WTC11 (cell line): ENCODE results near the gene TMEM164. TPM values are rescaled to one million over a fixed set of nuclear protein-coding genes. Genes with fewer than 3 reads are reported as not detected.

ENCODE experiments used
- ATAC-seq: fragments of 200-7000 bp; cut with Tn5 transposase; 2 replicates; pipeline ENCODE4 v1.10.0; 2021; ENCODE audit warnings: mild to moderate bottlenecking, moderate library complexity
- CTCF ChIA-PET: fragments of 300-600 bp; sonication (Branson Sonifier 250); formaldehyde crosslinking; loops from one replicate; lab custom pipeline; 2021; ENCODE audit warnings: antibody characterized with exemption; lab: Charles Lee
- POLR2A ChIA-PET: fragments of 350-600 bp; sonication (Branson Sonifier 250); formaldehyde crosslinking; loops from one replicate; lab custom pipeline; 2021; ENCODE audit warnings: antibody characterized with exemption; lab: Charles Lee
- DNase-seq: peaks from one replicate; pipeline ENCODE4 v3.0.0; 2021; ENCODE audit warnings: low spot score
- H3K27ac Mint-ChIP-seq: 2 replicates; pipeline ENCODE4 v1.8.0; 2021; ENCODE audit warnings: mixed read lengths
- H3K27me3 Mint-ChIP-seq: 2 replicates; pipeline ENCODE4 v1.8.0; 2021; ENCODE audit warnings: low read depth, mild to moderate bottlenecking, moderate library complexity, mixed read lengths
- H3K36me3 Mint-ChIP-seq: 2 replicates; pipeline ENCODE4 v1.8.0; 2021; ENCODE audit warnings: mixed read lengths
- H3K4me1 Mint-ChIP-seq: 2 replicates; pipeline ENCODE4 v1.8.0; 2022; ENCODE audit warnings: mixed read lengths
- H3K4me3 Mint-ChIP-seq: 2 replicates; pipeline ENCODE4 v1.8.0; 2021; ENCODE audit warnings: mild to moderate bottlenecking, moderate library complexity, mixed read lengths
- H3K9me3 Mint-ChIP-seq: 2 replicates; pipeline ENCODE4 v1.8.0; 2021; ENCODE audit warnings: mixed read lengths
- ATF1 ChIP-seq: sonication (generic); formaldehyde crosslinking; IDR thresholded peaks from 2 replicates; pipeline ENCODE4 v1.8.1; 2023; ENCODE audit warnings: mild to moderate bottlenecking, moderate library complexity, missing genetic modification reagents
- HMGA2 ChIP-seq: fragments of 250-450 bp; sonication (Bioruptor Pico); IDR thresholded peaks from 2 replicates; pipeline ENCODE4 v1.4.0; 2021; ENCODE audit warnings: mild to moderate bottlenecking, moderate library complexity
- IRF2 ChIP-seq: sonication (generic); formaldehyde crosslinking; IDR thresholded peaks from 2 replicates; pipeline ENCODE4 v1.8.0; 2022; ENCODE audit warnings: low read depth, missing genetic modification reagents, borderline replicate concordance
- MXD4 ChIP-seq: fragments of 250-450 bp; sonication (Bioruptor Pico); IDR thresholded peaks from 2 replicates; pipeline ENCODE4 v1.8.0; 2021; ENCODE audit warnings: mild to moderate bottlenecking, moderate library complexity, borderline replicate concordance
- NFE2L1 ChIP-seq: sonication (generic); formaldehyde crosslinking; IDR thresholded peaks from 2 replicates; pipeline ENCODE4 v1.8.1; 2023; ENCODE audit warnings: missing genetic modification reagents
- NR1H2 ChIP-seq: sonication (generic); formaldehyde crosslinking; IDR thresholded peaks from 2 replicates; pipeline ENCODE4 v1.9.0; 2021; ENCODE audit warnings: mild to moderate bottlenecking, moderate library complexity, missing genetic modification reagents
- NR2C2 ChIP-seq: sonication (generic); formaldehyde crosslinking; IDR thresholded peaks from 2 replicates; pipeline ENCODE4 v1.8.0; 2022; ENCODE audit warnings: mild to moderate bottlenecking, missing genetic modification reagents
- SMAD3 ChIP-seq: sonication (generic); formaldehyde crosslinking; IDR thresholded peaks from 2 replicates; pipeline ENCODE4 v1.8.0; 2022; ENCODE audit warnings: missing genetic modification reagents, mild to moderate bottlenecking, borderline replicate concordance
- SOX15 ChIP-seq: fragments of 250-450 bp; sonication (Bioruptor Pico); IDR thresholded peaks from 2 replicates; pipeline ENCODE4 v1.9.0; 2021; ENCODE audit warnings: mild to moderate bottlenecking
- TP53 ChIP-seq: sonication (generic); formaldehyde crosslinking; IDR thresholded peaks from 2 replicates; pipeline ENCODE4 v1.8.1; 2023; ENCODE audit warnings: mild to moderate bottlenecking, missing genetic modification reagents
- total RNA-seq: library from RNA; stranded (reverse); gene quantifications from 3 replicates; pipeline ENCODE4 v1.2.3, GENCODE V29; 2021
- TF ChIP-seq, protein P1 (sequence below): sonication (generic); formaldehyde crosslinking; IDR thresholded peaks from 2 replicates; pipeline ENCODE4 v1.8.0; 2023; ENCODE audit warnings: missing genetic modification reagents, mild to moderate bottlenecking, borderline replicate concordance
- TF ChIP-seq, protein P2 (sequence below): sonication (generic); formaldehyde crosslinking; IDR thresholded peaks from 2 replicates; pipeline ENCODE4 v1.8.1; 2022; ENCODE audit warnings: low read depth, mild to moderate bottlenecking, moderate library complexity, missing genetic modification reagents, borderline replicate concordance
- TF ChIP-seq, protein P3 (sequence below): sonication (generic); formaldehyde crosslinking; IDR thresholded peaks from 2 replicates; pipeline ENCODE4 v1.8.1; 2023; ENCODE audit warnings: mild to moderate bottlenecking, missing genetic modification reagents, moderate library complexity
- TF ChIP-seq, protein P4 (sequence below): fragments of 250-450 bp; sonication (Bioruptor Pico); IDR thresholded peaks from 2 replicates; pipeline ENCODE4 v1.9.0; 2021; ENCODE audit warnings: moderate library complexity, mild to moderate bottlenecking, inconsistent platforms, borderline replicate concordance
- TF ChIP-seq, protein P5 (sequence below): sonication (generic); formaldehyde crosslinking; IDR thresholded peaks from 2 replicates; pipeline ENCODE4 v1.8.1; 2022; ENCODE audit warnings: low read depth, missing genetic modification reagents, borderline replicate concordance

Gene TMEM164
- total RNA-seq, 1 experiment from 2014 or later = 16.0 TPM

DNA sequence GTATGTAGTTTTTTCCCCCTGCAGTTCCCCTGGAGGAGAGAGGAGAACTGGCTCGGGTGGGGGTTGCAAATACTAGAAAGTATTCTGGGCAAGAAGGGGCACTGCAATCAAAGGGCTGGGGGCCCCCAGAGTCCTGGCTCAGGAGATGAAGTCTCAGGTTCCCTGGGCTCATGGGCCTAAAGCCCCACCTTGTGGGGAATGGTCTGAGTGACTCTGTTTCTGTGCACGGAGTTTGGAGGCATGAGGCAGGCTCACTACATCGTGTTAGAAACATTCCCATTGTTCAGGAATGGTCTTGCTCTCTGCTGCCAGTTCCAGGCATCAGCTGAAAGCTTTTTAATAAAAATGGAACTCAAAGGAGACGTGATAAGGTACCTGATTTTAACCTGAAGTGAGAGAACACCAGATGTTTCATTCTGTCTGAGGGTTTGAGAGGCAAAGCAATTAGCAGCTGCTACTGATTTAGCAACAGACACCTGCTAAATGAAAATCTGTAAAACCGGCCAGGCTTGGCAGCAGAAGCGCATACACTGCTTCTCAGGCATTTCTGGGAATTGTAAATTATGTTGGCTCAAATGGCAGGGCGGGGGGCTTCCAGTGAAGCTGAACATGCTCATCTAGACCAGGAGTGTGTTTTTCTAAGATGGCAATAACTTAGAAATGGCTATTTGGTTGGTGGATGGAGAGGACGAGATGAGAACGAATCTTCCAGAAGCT is 122.7 kb downstream of the TMEM164 start (continued):
- TF ChIP-seq, protein P1, sequence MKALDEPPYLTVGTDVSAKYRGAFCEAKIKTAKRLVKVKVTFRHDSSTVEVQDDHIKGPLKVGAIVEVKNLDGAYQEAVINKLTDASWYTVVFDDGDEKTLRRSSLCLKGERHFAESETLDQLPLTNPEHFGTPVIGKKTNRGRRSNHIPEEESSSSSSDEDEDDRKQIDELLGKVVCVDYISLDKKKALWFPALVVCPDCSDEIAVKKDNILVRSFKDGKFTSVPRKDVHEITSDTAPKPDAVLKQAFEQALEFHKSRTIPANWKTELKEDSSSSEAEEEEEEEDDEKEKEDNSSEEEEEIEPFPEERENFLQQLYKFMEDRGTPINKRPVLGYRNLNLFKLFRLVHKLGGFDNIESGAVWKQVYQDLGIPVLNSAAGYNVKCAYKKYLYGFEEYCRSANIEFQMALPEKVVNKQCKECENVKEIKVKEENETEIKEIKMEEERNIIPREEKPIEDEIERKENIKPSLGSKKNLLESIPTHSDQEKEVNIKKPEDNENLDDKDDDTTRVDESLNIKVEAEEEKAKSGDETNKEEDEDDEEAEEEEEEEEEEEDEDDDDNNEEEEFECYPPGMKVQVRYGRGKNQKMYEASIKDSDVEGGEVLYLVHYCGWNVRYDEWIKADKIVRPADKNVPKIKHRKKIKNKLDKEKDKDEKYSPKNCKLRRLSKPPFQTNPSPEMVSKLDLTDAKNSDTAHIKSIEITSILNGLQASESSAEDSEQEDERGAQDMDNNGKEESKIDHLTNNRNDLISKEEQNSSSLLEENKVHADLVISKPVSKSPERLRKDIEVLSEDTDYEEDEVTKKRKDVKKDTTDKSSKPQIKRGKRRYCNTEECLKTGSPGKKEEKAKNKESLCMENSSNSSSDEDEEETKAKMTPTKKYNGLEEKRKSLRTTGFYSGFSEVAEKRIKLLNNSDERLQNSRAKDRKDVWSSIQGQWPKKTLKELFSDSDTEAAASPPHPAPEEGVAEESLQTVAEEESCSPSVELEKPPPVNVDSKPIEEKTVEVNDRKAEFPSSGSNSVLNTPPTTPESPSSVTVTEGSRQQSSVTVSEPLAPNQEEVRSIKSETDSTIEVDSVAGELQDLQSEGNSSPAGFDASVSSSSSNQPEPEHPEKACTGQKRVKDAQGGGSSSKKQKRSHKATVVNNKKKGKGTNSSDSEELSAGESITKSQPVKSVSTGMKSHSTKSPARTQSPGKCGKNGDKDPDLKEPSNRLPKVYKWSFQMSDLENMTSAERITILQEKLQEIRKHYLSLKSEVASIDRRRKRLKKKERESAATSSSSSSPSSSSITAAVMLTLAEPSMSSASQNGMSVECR (CRISPR knock-in tag) = no peak
- TF ChIP-seq NR1H2 (CRISPR knock-in tag) (no peak), MXD4 (CRISPR knock-in tag) (no peak)

DNA sequence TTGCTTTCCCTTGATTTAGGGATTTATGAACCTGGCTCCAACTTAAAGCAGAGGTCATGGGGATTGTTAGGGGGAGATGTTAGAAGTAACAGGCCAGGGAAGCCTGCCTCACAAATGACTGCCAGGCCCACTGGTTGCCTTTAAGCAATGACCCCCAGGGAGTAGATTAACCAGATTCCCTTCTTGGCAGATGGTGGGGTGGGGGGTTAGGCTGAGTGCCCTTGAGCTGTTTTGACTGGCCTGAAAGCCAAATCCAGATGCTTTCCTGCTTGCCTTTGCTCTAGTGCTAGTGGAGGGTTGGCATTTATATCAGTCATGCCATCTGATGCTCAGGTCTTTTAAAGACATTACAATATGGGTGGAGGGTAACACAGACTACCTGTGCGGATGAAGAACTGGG is 128.1 kb downstream of the TMEM164 start:
- CTCF ChIA-PET = no interaction called here
- TF ChIP-seq, protein P2, sequence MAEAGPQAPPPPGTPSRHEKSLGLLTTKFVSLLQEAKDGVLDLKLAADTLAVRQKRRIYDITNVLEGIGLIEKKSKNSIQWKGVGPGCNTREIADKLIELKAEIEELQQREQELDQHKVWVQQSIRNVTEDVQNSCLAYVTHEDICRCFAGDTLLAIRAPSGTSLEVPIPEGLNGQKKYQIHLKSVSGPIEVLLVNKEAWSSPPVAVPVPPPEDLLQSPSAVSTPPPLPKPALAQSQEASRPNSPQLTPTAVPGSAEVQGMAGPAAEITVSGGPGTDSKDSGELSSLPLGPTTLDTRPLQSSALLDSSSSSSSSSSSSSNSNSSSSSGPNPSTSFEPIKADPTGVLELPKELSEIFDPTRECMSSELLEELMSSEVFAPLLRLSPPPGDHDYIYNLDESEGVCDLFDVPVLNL = no peak
- no peak for TF ChIP-seq SOX15 (CRISPR knock-in tag)
- no peak for TF ChIP-seq ATF1 (CRISPR knock-in tag)
- TF ChIP-seq, protein P3, sequence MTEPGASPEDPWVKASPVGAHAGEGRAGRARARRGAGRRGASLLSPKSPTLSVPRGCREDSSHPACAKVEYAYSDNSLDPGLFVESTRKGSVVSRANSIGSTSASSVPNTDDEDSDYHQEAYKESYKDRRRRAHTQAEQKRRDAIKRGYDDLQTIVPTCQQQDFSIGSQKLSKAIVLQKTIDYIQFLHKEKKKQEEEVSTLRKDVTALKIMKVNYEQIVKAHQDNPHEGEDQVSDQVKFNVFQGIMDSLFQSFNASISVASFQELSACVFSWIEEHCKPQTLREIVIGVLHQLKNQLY (CRISPR knock-in tag) = no peak
- TF ChIP-seq, all 79 proteins: peak for 0
- H3K27ac Mint-ChIP-seq = no peak overlapping the region
- ATAC-seq = no peak
- H3K9me3 Mint-ChIP-seq = no peaks in the 10 kb centered on the region
- no peak overlapping the region for H3K4me3 Mint-ChIP-seq
- no peaks in the 10 kb centered on the region for H3K4me1 Mint-ChIP-seq
- POLR2A ChIA-PET = no interaction called here
- H3K27me3 Mint-ChIP-seq = no peaks in the 10 kb centered on the region
- no peak for DNase-seq
- H3K36me3 Mint-ChIP-seq = no peaks in the 10 kb centered on the region

DNA sequence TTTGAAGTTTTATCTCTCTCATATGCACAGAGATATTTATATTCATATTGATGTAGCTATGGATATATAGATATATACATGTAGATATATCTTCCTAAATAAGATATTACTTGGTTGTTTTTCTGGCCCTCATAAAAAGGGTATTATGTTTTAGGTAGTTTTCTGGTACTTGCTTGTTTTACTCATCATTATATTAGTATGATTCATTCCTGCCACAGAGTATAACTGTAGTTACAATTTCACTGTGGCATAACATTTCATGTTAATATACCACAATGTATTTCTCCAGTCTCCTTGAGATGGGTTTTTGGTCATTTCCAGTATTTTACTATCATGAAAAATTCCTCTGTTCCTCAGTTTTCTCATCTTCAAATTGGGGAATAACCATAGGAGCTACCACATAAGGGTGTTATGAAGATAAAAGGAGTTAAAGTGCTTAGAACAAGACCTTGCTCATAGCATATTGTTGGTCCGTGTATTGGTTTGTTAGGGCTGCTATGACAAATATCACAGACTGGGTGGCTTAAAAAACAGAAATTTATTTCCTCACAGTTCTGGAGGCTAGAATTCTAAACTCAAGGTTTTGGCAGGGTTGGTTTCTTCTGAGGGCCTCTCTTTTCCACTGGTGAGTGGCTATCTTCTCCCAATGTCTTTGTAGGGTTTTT is 129.7 kb downstream of the TMEM164 start:
- ATAC-seq = no peak
- ChIA-PET POLR2A (no interaction called here), CTCF (no interaction called here)
- H3K27me3 Mint-ChIP-seq = no peaks in the 10 kb centered on the region
- H3K9me3 Mint-ChIP-seq = no peaks in the 10 kb centered on the region
- no peak overlapping the region for H3K4me3 Mint-ChIP-seq
- TF ChIP-seq HMGA2 (CRISPR knock-in tag) (no peak), IRF2 (no peak), NFE2L1 (CRISPR knock-in tag) (no peak), TP53 (CRISPR knock-in tag) (no peak), NR2C2 (no peak), SMAD3 (CRISPR knock-in tag) (no peak)
- TF ChIP-seq, protein P4, sequence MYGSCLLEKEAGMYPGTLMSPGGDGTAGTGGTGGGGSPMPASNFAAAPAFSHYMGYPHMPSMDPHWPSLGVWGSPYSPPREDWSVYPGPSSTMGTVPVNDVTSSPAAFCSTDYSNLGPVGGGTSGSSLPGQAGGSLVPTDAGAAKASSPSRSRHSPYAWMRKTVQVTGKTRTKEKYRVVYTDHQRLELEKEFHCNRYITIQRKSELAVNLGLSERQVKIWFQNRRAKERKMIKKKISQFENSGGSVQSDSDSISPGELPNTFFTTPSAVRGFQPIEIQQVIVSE (CRISPR knock-in tag) = no peak
- TF ChIP-seq, protein P5, sequence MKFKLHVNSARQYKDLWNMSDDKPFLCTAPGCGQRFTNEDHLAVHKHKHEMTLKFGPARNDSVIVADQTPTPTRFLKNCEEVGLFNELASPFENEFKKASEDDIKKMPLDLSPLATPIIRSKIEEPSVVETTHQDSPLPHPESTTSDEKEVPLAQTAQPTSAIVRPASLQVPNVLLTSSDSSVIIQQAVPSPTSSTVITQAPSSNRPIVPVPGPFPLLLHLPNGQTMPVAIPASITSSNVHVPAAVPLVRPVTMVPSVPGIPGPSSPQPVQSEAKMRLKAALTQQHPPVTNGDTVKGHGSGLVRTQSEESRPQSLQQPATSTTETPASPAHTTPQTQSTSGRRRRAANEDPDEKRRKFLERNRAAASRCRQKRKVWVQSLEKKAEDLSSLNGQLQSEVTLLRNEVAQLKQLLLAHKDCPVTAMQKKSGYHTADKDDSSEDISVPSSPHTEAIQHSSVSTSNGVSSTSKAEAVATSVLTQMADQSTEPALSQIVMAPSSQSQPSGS (CRISPR knock-in tag) = no peak
- H3K27ac Mint-ChIP-seq = no peak overlapping the region
- no peaks in the 10 kb centered on the region for H3K36me3 Mint-ChIP-seq
- DNase-seq = no peak
- no peaks in the 10 kb centered on the region for H3K4me1 Mint-ChIP-seq
